GM21367 (cell line): ENCODE measurements around the gene RIN3.

ENCODE experiments used
- ATAC-seq: cut with Tn5 transposase; IDR thresholded peaks from one replicate; pipeline ENCODE4 v1.9.1; 2021; ENCODE audit not compliant: unreplicated experiment

The RIN3 gene

DNA sequence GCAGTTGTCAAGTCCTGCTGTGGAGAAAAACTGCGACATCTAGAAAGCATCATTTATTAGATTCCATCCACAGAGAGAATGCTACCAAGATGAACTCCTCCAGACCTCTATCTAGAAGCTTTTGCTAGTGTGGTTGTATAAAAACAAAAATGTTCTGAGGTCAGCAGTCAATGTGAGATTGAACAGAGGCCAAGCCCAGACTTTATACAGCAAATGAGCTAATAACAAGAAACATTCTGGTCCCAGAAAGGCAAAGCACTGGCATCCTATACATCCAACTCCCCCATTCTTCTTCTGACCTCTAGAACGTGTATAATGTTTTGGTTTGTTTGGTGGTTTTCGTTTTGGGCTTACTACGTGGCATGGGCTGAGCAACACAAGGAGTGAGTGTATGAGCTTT lies 26.7 kb upstream of the RIN3 start:
- no peak for ATAC-seq

DNA sequence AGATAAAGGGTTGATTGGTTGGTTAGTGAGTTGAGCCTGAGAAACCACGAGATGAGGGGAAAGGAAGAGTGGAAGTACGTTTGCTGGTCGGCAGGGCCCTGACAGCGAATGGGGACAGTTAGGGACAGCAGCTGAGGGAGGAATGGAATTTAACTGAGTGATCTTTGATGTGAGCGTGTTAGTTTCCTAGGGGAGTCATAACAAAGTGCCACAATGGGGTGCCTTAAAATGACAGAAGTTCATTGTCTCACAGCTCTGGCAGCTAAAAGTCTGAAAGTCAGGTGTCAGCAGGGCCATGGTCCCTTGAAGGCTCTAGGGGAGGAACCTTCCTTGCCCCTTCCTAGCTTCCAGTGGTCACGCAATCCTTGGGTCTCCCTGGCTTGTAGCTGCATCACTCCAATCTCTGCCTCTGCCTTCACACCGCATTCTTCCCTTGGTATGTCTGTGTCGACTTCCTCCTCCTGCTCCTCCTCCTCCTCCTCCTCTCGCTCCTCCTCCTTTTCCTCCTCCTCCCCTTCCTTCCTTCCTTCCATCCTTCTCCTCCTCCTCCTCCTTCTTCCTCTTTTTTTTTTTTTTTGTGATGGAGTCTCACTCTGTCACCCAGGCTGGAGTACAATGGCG lies 26.0 kb upstream of the RIN3 start:
- no peak for ATAC-seq

- ATAC-seq = no peak
Observed at GRCh38 chr14:92489394-92490238, 24.0 kb upstream of the RIN3 start.

DNA sequence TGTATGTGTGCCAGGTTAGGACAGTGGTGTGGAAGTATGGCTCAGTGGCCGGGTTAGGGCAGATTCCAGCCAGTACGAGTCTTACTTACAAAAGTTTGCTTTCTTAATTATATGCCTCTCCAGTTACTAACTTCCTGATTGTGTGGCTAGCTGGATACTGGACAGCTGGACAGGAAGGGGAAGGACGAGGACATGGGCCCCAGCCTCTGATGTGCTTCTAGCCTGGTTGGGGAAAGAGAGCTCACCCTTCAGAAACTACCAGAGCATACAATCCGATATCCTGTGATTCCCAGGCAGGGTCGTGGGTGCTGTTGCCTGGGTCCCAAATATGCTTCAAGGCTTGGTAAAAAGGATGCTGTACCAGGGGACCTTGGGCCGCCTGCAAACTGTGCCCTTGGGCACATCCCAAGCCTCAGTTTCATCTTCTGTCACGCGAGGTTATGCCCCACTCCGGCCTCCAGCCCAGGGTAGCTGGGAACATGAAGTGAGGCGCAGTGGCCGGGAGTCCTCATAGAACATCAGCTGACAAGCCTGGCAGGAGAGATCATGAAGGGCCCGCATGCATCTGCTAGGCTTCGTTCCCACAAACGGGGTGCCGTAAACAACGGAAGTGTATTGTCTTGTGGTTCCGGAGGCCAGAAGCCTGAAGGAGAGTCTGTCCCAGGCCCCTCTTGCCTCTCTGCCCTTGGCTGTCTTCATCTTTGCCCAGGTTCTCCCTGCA lies 23.2 kb upstream of the RIN3 start:
- ATAC-seq = no peak

- no peak for ATAC-seq
Observed at GRCh38 chr14:92491782-92492181, 21.8 kb upstream of the RIN3 start.

- ATAC-seq = no peak
Observed at GRCh38 chr14:92492258-92492657, 21.3 kb upstream of the RIN3 start.

GRCh38 chr14:92493024-92493423 lies 20.6 kb upstream of the RIN3 start:
- no peak for ATAC-seq

GRCh38 chr14:92493492-92493891 lies 20.1 kb upstream of the RIN3 start:
- no peak for ATAC-seq

GRCh38 chr14:92494512-92494911 lies 19.1 kb upstream of the RIN3 start:
- ATAC-seq = no peak

GRCh38 chr14:92495027-92495426 lies 18.6 kb upstream of the RIN3 start:
- no peak for ATAC-seq

- ATAC-seq = no peak
Observed at GRCh38 chr14:92496191-92496857, 17.3 kb upstream of the RIN3 start.

GRCh38 chr14:92497391-92497790 lies 16.2 kb upstream of the RIN3 start:
- ATAC-seq = no peak

GRCh38 chr14:92499234-92499633 lies 14.3 kb upstream of the RIN3 start:
- no peak for ATAC-seq

DNA sequence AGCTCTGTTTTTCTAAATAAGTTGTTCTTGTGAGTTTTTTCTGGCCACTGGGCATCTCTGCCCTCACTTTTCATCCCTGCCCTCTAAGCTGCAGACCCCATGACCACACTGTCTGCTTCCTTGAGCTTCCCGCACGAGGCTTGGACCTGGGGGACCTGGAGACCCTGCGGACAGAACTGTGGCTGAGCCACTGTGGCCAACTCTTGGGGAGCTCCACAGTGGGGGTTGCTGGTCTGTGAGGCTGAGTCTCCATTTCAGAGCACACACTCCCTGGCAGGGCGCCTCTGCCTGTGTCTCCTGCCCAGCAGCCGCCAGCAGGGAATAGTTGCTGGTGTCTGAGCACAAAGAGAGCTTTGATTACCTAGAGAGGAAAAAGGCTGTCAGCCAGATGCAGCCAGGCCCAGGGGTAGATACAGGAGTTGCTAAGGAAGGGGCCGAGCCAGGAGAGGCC lies 13.1 kb upstream of the RIN3 start:
- no peak for ATAC-seq

DNA sequence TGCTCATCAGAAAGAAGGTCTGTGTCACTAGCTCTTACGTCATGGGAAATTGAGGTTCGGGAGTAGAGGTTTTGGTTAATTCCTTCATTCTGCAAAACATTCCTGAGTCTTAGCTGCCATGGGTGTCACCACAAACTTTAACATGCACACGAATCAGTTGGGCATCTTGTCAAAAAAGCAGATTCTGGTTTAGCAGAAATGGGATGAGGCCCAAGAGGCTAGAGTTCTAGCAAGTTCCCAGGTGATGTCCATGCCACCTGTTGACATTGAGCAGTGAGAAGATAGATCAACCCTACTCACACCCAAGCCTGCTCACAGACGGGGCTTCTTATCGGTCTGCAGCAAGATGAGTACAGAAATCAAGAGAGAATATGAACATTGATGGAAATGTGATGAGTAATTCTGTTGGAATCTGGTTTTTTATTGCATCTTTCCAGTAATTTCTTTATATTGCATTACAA lies 11.7 kb upstream of the RIN3 start:
- ATAC-seq = no peak

DNA sequence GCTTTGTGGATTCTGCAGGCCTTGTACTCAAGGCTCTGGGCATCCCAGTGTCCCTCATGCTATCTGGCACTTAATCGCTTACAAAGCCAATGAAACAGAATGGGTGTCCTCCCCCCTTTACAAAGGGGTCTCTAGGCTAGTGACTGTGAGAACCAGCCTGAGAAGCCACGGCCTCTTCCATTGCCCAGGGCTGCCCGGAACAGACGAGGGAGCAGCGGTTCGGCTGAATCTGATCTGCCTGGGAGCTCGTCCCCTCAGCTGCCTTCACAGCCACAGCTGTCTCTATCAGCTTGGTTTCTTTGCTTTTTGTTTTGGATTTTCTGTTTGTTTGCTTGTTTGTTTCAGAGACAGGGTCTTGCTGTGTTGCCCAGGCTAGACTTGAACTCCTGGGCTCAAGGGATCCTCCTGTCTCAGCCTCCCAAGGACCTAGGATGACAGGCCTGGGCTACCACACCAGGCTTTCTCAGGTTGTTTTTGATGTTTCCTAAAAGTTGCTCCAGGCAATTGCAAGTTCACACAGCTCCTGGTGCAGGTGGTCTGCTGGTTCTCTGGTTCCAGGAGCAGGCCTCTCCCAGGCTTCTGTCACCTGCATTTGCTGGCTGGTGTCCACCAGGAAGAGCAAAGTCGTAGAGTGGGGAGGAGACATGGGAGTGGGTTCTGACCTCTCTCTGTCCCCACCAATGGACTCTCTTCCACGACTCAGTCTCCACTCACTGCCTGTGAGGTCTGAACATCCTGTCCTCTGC lies 10.9 kb upstream of the RIN3 start:
- ATAC-seq = no peak

- no peak for ATAC-seq
Observed at GRCh38 chr14:92503756-92504491, 9.7 kb upstream of the RIN3 start.

DNA sequence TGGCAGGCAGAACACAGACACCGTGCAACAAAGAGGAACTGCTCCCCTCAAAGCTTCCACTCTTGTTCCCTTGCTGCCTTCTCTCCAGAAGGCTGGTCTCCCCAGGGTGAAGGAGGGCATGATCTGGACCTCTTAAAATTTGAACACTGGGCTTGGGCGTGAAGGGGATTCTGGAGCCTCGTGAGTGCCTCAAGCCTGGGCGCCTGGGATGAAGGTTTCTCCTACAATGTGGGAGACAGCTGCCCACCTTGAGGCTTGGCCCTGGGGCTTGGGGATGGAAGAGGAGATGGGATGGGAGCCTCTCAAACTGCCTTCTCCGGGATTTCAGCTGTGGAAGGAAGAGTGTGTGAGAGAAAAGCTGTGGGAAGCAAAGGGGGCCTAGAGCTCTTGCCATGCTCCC lies 7.8 kb upstream of the RIN3 start:
- ATAC-seq = no peak

DNA sequence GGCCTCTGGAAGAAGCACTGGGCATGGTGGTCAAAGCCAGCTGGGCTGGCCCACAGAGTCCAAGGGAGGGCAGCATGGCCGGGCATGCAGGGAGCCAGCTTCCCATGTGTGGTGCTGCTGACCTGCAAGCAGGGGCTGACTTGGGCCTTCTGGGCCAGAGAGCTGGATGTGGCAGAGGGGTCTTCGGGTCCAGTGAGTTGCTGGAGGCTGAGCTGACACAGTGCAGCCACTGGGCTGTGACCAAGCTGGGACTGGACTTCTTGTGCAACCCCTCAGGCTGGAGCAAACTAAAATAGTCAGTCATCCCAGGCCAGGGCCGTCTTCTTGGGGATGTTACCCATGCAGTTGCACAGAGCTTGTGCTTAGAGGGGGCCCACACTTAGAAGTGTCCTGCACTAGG lies 7.3 kb upstream of the RIN3 start:
- no peak for ATAC-seq
